GM10248 (cell line): Measurements from ENCODE around the gene STEAP2.
"Not testable (repeated sequence)": the region's sequence is repeated elsewhere in the genome, so short reads cannot be mapped to it uniquely, and the experiment has no call there.

ENCODE experiments used
- CTCF ChIA-PET: fragments of 300-600 bp; sonication (Branson Sonifier 250); formaldehyde crosslinking; extraction: SDS; loops from one replicate; lab custom pipeline; 2021; ENCODE audit warnings: antibody characterized with exemption; lab: Yijun Ruan, JAX
- POLR2A ChIA-PET: fragments of 350-650 bp; sonication (Branson Sonifier 250); formaldehyde crosslinking; extraction: SDS; loops from one replicate; lab custom pipeline; 2020; ENCODE audit warnings: antibody characterized with exemption; lab: Yijun Ruan, JAX
- DNase-seq: peaks from one replicate; pipeline ENCODE4 v3.0.0; 2012; ENCODE audit errors: extremely low spot score
- TF ChIP-seq, protein P1 (sequence below): IDR thresholded peaks from 2 replicates; pipeline ENCODE4 v1.5.1; 2012; ENCODE audit warnings: mild to moderate bottlenecking, low read depth; ENCODE audit errors: extremely low read depth, missing control alignments, control extremely low read depth

Gene STEAP2

GRCh38 chr7:90248706-90249105 lies 37.2 kb downstream of the STEAP2 start:
- DNase-seq, result no peak
- TF ChIP-seq, protein P1, sequence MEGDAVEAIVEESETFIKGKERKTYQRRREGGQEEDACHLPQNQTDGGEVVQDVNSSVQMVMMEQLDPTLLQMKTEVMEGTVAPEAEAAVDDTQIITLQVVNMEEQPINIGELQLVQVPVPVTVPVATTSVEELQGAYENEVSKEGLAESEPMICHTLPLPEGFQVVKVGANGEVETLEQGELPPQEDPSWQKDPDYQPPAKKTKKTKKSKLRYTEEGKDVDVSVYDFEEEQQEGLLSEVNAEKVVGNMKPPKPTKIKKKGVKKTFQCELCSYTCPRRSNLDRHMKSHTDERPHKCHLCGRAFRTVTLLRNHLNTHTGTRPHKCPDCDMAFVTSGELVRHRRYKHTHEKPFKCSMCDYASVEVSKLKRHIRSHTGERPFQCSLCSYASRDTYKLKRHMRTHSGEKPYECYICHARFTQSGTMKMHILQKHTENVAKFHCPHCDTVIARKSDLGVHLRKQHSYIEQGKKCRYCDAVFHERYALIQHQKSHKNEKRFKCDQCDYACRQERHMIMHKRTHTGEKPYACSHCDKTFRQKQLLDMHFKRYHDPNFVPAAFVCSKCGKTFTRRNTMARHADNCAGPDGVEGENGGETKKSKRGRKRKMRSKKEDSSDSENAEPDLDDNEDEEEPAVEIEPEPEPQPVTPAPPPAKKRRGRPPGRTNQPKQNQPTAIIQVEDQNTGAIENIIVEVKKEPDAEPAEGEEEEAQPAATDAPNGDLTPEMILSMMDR, result no peak
- CTCF ChIA-PET, result interaction anchor here (1.8 to 3.9 kb wide), 2 partner anchors 11 to 179 kb away, joined by 6 to 16 read pairs; no protein-coding TSS in a partner anchor
- POLR2A ChIA-PET, result no interaction called here

DNA sequence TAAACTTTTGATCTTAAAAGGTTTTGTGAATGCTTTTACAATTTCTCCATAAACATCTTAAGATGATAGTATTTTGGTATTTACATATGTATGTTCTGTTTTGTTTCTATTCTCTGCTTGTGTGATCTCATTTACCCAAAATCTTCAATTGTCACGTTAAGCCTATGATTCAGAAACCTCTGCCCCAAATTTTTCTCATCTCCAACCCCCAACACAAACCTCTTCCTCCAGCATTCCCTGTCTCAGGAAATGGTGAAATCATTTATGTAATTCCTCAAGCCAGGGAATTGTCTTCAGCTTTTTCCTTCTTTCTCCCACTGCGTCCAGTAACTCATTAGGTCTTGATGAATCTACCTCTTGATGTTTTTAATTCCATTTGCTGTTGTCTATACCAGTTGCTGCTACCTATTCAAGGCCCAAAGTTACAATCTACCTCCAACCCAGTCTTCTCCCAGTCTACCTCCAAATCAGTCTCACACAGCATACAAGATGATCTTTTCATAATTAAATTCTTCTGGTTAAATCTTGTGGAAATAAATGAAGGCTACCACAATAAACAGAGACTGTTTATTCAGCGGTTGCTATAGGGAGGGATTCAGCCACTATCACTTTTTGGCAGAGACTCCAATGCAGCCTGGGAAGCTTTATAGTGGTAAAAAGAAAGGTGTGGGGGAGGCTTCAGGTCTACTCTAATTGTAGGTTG lies 39.2 kb downstream of the STEAP2 start:
- ChIA-PET CTCF (interaction anchor here (1.3 to 1.9 kb wide), 3 partner anchors 9 to 177 kb away, joined by 3 to 10 read pairs (median 3); no protein-coding TSS in a partner anchor), POLR2A (no interaction called here)
- TF ChIP-seq, protein P1, result no peak
- DNase-seq, result no peak

DNA sequence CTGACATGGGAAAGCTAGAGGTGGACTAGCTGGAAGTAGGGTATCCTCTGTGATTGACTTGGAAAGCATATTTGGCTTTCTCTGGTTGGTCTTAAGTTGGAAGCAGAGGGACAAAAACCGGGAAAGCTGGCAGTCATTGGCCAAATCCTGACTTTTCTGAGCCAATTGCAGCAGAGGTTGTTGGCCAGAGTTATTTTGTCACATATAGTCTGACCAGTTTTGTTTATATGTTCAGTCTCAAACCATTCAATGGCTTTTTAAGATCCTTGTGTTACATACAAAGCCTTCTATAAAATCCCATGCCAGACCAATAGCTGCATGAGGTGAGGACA lies 39.7 kb downstream of the STEAP2 start:
- TF ChIP-seq, protein P1, result no peak
- DNase-seq, result no peak
- CTCF ChIA-PET, result interaction anchor here (1.3 to 1.9 kb wide), 3 partner anchors 8 to 177 kb away, joined by 3 to 10 read pairs (median 3); no protein-coding TSS in a partner anchor
- POLR2A ChIA-PET, result no interaction called here

DNA sequence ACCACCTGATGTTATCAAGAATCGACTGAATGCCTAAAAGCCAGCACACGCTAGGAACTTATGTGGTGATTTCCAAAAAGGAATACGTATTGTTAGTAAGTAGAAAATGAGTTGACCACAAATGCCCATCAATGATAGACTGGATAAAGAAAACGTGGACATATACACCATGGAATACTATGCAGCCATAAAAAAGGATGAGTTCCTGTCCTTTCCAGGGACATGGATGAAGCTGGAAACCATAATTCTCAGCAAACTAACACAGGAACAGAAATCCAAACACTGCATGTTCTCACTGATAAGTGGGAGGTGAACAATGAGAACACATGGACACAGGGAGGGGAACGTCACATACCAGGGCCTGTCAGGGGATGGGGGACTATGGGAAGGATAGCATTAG lies 44.5 kb downstream of the STEAP2 start:
- POLR2A ChIA-PET, DNase-seq: not testable (repeated sequence)
- CTCF ChIA-PET, result interaction anchor here (1.1 to 1.3 kb wide), 2 partner anchors 45 to 102 kb away, joined by 3 to 4 read pairs; partner anchors contain the start of genes STEAP1 and STEAP2

DNA sequence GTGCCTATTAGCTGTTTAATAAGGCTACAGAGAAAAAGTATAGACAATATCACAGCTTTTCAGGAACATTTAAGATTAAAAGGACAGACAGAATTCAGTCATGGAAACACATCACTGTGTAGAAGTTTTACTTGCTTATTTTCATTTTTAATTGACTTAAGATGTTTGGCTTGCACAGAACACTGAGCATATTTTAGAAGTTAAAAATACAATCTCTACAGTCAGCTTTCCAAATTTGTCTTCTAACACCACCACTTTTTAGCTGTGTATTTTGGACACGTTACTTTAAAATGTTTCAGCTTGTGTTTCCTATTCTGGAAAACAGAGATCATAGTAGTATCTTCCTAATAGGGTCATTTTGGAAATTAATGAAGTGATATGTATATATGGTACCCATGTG lies 45.2 kb downstream of the STEAP2 start:
- DNase-seq, result no peak
- TF ChIP-seq, protein P1, result no peak
- ChIA-PET CTCF (interaction anchor here (1.1 to 1.3 kb wide), 3 partner anchors 45 to 104 kb away, joined by 3 to 4 read pairs (median 3); partner anchors contain the start of genes STEAP1 and STEAP2), POLR2A (no interaction called here)

DNA sequence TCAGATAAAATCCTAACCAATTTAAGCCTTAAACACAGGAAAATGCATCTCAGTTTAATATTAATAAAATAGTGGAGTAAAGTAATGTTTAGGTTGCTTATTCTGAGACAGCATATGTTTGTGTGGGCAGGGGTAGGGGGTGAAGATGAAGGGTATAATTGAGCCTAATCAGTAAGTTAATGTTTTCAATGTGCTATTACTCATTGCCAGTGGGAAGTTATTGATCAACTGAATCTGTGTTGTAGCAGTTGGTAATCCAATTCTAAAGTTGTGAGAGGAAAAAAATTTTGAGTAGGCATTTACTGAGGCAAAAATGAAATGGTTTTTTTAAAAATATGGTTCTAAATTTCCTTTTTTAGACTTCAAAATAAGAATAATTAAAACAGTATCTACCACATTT lies 49.9 kb downstream of the STEAP2 start:
- ChIA-PET POLR2A (no interaction called here), CTCF (interaction anchor here (3.0 kb wide), 1 partner anchor 108 kb away, joined by 16 read pairs; the partner anchor contains the start of gene STEAP1)

DNA sequence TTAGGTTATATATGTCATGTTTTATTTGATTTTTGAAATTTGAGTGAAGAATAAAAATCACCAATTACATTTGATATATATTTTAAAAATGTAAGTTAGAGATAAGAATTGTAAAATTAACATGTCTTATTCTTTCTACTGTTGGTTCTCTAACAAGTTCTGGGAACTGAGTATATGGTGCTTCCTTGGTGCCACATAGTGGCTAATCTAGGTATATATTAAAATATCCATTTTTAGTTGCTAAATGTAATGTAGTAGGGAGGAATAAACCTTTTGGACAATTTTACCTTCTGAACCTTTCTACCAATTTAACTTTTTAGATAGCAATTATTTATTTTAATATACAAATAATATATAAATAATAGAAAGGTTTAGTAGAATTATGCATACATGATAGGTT lies 50.9 kb downstream of the STEAP2 start:
- ChIA-PET CTCF (interaction anchor here (1.3 to 2.6 kb wide), 2 partner anchors 108 to 165 kb away, joined by 4 to 13 read pairs; partner anchors contain the start of gene STEAP1), POLR2A (no interaction called here)
- TF ChIP-seq, protein P1, result peak; percentile 42
- peak; percentile 44 for DNase-seq

More for the DNA sequence above, 49.9 kb downstream of the STEAP2 start:
- no peak for DNase-seq
- TF ChIP-seq, protein P1, result no peak
